Activated CD4-positive, CD25-positive, alpha-beta regulatory T cell treated with anti-CD3 and anti-CD28 coated beads, Interleukin-2, amount 50 U/mL, for 24 hours (primary cell): ENCODE data around the gene BSN.

Experiments
- ATAC-seq, 2 donors: fragments of 150-1000 bp; cut with Tn5 transposase; one replicate each; pipeline ENCODE4 v1.10.0; 2021; ENCODE audit warnings: mild to moderate bottlenecking in 1 of 2, moderate library complexity in 1 of 2

BSN gene

DNA sequence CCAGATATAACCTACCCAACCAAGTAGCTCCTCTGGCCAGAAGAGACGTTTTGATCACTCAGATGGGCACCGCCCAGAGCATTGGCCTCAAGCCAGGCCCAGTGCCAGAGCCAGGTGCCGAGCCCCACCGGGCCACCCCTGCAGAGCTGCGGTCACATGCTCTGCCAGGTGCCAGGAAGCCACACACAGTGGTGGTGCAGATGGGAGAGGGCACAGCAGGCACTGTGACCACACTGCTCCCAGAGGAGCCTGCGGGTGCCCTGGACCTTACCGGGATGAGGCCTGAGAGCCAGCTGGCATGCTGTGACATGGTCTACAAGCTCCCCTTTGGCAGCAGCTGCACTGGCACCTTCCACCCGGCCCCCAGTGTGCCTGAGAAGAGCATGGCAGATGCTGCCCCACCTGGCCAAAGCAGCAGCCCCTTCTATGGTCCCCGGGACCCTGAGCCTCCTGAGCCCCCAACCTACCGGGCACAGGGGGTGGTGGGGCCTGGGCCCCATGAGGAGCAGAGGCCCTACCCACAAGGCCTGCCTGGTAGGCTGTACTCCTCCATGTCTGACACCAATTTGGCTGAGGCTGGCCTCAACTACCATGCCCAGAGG lies 100.8 kb downstream of the BSN start:
- ATAC-seq, result no peak

DNA sequence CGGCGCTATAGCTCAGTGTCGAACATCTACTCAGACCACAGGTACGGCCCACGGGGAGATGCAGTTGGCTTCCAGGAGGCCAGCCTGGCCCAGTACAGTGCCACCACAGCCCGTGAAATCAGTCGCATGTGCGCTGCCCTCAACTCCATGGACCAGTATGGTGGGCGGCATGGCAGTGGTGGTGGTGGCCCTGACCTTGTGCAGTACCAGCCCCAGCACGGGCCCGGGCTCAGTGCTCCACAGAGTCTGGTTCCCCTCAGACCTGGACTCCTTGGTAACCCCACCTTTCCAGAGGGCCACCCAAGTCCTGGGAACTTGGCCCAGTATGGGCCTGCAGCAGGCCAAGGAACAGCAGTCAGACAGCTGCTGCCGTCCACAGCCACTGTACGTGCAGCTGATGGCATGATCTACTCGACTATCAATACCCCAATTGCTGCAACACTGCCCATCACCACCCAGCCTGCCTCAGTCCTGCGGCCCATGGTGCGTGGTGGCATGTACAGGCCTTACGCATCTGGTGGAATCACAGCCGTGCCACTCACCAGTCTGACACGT lies 101.5 kb downstream of the BSN start:
- no peak for ATAC-seq

DNA sequence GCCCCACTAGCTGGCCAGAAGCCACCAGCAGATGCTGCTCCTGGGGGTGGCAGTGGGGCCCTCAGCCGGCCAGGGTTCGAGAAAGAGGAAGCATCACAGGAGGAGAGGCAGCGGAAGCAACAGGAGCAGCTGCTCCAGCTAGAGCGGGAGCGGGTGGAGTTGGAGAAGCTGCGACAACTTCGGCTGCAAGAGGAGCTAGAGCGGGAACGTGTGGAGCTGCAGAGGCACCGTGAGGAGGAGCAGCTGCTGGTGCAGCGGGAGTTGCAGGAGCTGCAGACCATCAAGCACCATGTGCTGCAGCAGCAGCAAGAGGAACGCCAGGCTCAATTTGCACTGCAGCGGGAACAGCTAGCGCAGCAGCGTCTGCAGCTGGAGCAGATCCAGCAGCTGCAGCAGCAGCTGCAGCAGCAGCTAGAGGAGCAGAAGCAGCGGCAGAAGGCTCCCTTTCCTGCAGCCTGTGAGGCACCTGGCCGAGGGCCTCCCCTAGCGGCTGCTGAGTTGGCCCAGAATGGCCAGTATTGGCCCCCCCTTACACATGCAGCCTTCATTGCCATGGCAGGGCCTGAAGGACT lies 102.3 kb downstream of the BSN start:
- no peak for ATAC-seq

DNA sequence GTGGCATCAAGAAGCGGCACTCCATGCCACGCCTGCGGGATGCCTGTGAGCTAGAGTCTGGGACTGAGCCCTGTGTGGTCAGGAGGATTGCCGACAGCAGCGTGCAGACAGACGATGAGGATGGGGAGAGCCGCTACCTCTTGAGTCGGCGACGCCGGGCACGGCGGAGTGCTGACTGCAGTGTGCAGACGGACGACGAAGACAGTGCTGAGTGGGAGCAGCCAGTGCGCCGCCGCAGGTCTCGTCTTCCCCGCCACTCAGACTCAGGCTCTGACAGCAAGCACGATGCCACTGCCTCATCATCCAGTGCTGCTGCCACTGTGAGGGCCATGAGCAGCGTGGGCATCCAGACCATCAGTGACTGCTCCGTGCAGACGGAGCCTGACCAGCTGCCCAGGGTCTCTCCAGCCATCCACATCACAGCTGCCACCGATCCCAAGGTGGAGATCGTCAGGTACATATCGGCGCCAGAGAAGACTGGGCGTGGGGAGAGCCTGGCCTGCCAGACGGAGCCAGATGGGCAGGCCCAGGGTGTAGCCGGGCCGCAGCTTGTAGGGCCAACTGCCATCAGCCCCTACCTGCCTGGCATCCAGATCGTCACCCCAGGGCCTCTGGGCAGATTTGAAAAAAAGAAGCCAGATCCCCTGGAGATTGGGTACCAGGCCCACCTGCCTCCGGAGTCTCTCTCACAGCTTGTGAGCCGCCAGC lies 103.1 kb downstream of the BSN start:
- no peak for ATAC-seq

DNA sequence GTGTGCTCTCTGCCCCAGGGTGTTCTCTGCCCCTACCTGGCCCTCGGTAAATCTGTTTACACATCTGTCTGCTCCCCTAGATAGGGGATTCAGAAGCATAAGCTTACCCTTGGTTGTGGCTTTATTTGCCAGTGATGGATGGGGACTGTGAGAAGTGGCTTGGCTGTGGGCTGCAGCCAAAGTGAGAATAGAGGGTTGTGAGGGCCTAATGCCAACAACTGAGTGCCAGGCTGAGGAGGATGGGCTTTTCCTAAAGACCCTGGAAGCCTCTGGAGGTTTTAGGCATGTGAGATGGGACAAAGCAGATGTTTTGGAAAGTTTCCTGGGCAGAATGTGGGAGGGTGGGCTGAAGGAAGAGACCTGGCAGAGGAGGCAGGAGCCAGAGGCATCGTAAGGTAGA lies 104.4 kb downstream of the BSN start:
- ATAC-seq, result no peak

DNA sequence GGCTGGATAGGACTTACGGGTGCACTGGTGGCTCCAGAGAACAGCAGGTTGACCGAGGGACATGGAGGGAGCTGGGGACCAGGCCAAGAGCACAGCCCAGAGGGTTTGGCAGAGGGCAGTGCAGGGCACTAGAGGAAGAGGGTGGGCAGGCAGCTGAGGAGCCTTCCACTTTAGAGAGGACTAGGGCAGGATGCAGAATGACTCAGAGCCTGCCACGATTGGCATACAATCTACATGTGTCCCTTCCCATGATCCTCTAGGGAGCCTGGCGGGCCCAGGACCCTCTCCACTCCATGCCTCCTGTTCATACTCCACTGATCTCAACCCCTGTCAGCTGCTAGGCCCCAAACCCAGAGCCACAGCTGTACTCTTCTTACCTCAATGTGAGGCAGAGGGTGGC lies 105.5 kb downstream of the BSN start:
- ATAC-seq, result no peak

DNA sequence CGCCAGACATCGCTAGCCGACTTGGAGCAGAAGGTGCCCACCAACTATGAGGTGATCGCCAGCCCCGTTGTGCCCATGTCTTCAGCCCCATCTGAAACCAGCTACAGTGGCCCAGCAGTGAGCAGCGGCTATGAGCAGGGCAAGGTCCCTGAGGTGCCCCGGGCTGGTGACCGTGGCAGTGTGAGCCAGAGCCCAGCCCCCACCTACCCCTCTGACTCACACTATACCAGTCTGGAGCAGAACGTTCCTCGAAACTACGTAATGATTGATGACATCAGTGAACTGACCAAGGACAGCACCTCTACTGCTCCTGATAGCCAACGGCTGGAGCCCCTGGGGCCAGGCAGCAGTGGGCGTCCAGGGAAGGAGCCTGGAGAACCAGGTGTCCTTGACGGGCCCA lies 107.0 kb downstream of the BSN start:
- no peak for ATAC-seq

DNA sequence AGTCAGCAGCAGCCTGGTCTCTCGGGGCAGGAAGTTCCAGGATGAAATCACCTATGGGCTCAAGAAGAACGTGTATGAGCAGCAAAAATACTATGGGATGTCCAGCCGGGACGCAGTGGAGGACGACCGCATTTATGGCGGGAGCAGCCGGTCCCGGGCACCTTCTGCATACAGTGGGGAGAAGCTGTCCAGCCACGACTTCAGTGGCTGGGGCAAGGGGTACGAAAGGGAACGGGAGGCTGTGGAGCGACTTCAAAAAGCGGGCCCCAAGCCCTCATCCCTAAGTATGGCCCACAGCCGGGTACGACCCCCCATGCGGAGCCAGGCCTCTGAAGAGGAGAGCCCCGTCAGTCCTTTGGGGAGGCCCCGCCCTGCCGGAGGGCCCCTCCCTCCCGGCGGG lies 107.7 kb downstream of the BSN start:
- no peak for ATAC-seq

DNA sequence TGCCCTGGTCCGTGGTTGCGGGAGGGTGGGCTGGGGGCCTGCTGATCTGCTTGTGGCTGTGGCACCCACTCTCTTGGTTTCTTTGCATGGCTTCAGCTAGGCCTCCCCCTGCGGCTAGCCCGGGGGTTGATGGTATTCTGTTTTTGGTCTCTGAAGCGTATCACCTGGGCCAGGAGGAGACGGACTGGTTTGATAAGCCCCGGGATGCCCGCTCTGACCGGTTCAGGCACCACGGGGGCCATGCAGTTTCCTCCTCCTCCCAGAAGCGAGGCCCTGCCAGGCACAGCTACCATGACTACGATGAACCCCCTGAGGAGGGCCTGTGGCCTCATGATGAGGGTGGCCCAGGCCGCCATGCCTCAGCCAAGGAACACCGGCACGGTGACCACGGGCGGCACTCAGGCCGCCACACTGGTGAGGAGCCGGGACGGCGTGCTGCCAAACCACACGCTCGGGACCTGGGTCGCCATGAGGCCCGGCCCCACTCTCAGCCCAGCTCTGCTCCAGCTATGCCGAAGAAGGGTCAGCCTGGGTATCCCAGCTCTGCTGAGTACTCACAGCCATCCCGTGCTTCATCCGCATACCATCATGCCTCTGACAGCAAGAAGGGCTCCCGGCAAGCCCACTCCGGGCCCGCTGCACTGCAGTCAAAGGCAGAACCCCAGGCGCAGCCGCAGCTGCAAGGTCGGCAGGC lies 108.6 kb downstream of the BSN start:
- no peak for ATAC-seq

DNA sequence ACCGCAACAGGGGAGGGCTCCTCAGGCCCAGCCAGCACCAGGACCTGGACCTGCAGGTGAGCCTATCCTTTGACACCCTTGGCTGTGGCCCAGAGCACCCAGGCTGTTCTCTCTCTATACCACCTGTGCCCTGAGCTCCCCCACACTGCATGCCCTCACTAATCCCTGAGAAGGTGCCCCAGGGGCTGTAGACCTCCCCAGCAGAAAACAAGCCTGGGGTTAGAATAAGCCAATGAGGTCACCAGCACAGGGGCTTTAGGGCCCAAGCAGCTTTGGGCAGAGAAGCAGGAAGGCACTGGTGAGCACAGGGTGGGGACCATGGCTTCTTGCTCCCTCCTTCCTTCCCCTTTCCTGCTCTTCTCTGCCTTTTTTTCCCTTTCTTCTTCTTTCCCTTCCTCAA lies 109.6 kb downstream of the BSN start:
- no peak for ATAC-seq

DNA sequence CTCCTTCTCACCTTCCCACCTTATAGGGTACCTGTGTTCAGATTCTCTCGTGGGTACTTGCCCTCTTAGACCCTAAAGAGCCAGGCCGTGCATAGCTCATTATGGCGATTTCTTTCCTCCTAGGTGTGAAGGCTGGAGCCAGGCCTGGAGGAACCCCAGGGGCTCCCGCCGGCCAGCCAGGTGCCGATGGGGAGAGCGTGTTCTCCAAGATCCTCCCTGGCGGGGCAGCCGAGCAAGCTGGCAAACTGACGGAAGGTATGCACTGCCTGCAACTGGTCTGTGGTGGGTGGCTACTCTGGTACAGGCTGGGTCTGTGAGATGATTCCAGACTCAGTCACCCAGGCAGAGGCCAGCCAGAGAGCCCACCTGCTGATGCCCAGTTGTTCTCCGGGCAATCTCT lies 110.0 kb downstream of the BSN start:
- no peak for ATAC-seq

DNA sequence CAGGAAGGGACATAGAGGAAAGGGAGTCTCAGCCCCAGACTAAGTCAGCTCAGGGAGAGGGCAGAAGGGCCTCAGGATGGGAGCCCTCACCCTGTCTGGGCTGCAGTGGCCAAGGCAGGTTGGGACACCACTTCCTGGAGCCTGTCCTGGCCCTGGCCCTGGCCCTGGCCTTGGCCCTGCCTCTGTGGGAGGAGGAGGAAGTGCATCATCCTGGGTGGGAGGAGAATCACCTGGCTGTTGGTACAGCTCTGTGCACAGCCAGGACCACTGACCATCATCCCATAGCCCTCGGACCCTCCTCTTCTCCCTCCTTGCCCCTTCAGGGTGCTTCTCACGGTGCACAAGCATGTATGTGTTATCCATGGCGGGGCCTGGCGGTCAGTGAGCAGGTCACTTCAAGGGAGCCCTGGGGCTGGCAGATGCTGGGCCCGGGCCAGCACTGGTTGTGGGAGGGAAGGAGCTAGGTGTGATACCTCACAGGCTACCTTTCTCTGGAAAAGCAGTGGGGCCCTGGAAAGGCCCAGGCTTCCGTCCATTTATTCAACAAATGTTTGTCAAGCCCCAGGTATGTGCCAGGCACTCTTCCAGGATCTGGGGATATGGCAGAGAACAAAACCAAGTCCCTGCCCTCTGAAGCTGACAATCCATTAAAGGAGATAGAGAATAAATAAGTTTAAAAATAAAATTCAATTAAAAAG lies 111.7 kb downstream of the BSN start:
- no peak for ATAC-seq

DNA sequence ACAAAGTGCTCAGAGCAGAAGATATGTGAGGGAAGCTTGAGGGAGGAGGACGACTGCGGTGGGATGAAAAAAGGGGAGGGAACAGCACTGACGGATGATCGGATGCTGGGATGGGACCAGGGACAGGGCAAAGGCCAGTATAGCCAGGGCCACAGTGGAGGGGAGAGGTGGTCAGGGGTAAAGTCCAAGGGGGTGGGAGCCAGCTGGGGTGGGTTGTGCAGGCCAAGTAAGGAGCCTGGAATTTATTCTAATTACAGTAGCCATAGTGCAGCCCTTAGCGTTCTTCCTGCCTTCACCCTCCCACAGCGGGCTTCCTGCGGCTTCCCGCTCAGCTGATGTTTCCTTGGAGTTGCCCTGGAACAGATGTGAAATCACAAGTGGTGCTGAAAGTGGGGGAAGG lies 112.3 kb downstream of the BSN start:
- ATAC-seq, result no peak

DNA sequence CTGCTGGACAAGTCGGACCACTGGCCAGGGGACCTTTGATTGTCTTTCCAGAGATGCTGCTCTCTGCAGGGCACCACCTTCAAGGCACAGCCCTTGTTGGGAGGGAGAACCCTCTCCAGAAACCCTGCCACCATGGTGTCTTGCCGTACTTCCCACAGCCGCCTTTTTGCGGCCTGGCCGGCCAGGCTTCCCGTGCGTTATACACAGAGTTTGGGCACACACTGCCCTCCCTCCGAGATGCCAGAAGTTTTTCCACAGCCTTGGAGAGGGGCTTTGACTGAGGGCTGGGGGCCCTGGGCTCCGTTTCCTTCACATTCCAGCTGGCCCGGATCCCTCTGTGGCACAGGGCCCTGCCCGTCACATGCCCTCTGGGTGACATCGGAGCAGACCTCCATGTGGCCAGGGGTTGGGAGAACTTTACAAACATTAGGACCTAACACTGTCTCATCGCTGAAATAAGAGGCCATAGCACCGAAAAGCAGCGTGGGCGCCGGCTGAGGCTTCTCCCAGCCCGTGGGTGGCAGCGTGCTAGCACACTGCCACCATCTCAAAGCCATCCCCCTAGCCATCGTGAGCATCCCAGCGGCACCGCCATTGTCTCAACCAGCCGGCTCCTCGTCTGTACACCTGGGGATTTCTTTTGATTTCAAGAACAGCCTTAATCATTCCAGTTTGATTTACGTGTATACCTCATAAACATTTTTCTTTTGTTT lies 113.6 kb downstream of the BSN start:
- ATAC-seq, result no peak

DNA sequence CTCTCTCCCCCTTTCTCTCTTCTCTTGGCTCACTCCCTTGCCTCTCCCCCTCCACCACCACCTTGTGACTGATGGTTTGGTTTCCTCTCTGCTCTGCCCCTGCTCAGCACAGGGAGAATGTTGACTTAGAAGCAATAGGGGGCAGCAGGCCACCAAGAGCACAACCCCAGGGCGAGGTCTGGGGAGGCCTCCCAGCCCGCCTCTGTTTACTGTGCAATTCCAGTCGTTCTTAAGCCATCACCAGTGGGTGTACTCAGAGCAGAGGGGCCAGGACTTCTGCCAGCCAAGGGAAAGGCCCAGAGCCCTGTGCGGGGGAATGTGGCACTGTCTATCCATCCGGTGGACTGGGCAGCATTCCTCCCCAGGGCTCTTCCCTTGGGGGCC lies 114.1 kb downstream of the BSN start:
- no peak for ATAC-seq

DNA sequence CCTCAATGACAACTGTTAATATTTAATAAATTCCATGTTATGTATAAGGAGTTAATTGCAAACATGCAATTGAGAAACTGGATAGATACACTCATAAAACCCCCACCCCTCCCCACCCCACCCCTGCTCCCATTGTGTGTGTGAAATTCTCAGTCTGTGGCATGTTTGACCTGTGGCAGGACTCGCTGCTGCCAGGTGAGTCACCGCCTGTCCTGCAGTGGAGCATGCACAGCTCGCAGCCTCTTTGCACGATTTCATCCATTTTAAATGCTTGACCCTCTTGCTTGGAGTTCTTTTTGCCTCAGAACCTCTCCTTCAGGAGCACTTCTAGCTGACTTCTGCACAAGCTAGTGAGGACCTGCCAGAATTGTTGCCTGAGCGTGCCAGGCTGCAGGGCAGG lies 114.6 kb downstream of the BSN start:
- no peak for ATAC-seq

DNA sequence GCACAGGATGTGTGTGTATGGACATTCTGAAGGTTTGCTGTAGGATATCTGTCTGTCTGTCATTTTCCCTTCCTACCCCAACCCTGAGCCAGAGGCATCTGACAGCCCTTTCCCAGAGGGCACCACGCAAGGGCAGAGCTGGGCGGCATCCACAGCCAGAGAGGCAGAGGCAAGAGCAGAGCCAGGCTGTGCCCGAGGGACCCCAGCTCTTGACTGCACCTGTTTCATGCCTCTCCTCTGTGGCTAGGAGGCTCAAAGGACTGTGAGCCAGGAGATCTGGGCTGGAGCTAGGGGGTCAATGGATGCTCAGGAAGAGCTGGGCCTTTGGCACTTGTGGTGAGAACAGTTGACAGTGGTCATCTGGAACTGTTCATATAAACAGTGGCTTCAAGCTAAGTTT lies 115.1 kb downstream of the BSN start:
- ATAC-seq, result no peak

DNA sequence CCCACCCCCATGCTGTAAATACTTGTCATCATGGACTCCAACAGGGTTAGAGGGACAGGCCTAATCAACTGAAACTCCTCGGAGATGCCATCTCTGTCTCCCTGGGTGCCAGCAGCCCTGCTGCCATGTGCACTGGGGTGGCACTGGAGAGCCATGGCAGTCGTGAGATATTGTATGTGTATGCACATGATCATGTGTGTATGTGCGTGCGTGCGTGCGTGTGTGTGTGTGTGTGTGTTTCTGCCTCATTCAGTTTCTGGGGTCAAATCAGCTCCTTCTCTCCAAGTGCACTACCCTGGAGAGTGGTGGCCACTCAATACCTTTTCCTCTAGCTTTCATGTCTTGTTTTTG lies 116.6 kb downstream of the BSN start:
- ATAC-seq, result no peak

DNA sequence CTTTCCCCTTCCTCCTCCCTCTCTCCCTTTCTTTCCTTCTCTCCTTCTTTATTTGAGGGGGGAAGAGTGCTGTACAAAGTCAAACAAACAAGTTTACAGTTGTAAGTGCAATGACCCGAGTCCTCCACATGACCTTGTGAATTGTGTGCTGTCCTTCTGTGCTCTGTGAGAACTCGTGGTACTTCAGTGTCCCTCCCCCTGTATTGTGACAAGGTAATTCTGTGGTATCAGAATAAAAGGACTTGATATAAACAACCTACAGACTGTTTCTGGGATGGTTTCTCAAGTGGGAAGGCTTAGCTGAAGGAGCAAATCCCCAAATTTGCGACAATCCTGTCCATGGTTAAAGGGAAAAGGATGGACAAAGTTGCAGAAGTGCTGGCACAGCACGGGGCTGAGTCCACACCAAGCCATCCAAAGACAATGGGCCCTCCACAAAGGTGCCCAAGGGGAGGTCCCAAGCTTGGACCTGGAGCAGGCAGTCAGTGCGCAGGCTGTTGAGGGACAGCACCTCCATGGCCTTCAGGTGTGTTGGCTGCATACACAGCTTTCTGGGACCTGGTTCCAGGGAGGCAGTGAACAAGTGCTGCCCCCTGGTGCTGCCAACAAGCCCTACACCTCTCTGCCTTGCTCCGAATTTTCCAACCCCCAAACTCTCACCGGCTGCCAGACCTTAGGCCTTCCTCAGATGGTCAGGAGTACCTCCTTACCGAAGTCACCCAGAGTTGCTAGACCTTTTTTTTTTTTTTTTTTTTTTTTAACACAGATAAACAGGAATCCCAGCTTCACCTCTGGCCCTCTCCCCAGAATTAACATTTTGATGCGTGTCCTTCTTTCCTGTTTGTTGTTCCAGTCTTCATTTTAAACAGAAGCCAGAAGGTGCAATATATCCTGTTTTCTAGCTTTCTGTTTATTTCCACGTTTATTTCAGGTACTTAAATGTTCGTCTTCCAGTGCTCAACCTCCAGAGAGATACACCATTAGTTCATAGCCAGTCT lies 117.3 kb downstream of the BSN start:
- no peak for ATAC-seq

DNA sequence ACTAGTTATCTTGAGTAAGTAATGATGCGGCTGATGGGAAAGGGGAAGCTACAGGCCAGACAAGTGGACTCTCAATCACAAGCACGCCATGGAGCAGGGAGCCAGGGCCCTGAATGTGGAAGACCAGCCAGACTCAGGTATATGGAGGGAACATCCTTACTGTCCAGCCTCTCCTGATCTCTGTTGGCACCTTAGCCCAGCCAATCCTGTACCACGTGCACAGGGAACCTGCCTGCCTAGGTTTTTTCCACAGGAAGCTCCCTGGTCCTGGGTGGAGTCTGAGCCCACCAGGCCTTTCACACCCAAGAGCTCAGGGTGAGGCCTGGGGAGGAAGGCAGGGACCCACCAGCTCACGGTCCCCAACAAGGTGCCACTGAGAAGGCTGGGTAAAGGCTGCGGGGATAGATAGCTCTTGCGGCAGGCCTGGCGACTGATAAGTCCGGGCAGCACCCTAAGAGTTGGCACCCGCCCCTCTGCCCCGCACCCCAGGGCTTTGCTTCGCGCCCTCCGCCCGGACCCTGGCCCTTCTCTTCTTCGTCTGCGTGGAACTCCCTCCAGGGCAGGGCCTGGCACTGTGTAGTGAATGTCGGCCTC lies 118.9 kb downstream of the BSN start:
- ATAC-seq, result no peak
